Fibroblast of skin of scalp (primary cell): ENCODE data around the gene FGD3.

ENCODE experiments used
- DNase-seq: peaks from one replicate; pipeline ENCODE4 v3.0.0-alpha.2; 2013

The FGD3 gene

DNA sequence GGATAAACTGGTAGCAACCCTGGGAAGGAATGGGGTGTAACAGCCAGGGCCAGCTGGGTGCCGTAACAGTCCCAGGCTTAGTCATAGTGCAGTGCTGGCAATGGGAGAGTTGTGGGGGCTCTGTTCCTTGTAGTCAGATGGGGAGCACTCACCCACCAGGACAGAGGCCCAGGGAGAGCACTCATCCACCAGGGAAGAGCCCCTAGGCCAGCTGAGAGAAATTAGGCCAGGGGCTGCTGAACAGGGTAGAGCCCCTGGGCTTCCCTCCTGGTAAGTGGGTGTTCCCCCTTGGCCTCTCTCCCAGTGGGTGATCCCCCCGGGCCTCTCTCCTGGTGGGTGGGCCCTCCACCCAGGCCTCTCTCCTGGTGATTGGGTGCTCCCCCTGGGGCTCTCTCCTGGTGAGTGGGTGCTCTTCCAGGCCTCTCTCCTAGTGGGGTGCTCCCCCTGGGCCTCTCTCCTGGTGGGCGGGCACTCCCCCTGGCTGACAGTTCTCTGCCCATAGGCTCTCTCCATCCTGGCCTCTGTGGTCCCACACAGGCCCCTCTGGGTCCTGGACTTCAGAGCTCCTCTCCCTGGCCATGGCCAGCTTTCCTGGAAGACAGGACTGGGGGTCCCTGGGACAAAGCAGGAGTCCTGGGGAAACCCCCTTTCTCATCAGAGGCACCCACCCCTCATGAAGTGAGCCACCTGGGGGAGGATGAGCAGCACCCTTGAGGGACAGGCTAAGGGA lies 13.4 kb downstream of the FGD3 start:
- DNase-seq: no peak

DNA sequence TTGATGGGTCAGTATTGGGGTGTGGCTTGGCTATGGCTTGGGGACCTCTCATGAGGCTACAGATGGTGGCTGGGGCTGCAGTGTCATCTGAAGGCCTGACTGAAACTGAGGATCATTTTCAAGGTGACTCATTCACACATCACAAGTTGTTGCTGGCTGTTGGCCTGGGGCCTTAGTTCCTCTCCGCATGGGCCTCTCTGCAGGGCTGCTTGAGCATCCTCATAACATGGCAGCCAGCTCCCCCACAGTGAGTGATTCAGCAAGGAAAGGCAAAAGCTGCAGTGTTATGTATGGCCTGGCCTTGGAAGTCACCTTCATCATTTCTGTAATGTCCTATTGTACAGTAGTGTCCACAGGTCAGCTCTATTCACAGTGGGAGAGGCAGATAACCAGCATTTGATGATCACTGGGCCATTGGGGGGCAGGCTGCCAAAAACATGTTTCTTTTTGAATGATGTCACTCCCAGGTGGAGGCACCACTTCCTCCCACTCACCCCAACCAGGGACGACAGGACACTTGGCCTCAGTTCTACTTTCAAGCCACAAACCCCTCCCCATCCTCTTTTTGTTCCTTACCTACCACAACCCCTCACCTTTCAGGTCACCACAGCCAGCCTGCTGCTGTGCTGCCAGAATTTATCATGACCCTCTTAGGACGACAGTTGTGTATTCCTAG lies 14.4 kb downstream of the FGD3 start:
- no peak for DNase-seq

DNA sequence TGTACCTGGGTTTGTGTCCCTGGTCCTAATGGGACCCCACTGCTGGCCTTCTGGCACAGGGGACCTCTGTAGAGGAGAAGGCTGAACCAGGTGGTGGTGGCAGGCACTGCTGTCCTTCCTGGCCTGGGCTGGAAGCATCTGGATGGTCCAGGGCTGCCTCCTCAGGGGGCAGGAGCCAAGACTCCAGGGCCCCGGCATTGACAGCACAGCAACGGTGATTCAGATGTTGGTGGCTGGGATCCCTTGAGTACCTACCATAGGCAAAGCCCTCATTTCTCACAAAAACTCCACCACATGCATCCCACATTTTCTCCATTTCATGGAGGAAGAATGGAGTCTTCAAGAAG lies 15.0 kb downstream of the FGD3 start:
- DNase-seq: no peak

DNA sequence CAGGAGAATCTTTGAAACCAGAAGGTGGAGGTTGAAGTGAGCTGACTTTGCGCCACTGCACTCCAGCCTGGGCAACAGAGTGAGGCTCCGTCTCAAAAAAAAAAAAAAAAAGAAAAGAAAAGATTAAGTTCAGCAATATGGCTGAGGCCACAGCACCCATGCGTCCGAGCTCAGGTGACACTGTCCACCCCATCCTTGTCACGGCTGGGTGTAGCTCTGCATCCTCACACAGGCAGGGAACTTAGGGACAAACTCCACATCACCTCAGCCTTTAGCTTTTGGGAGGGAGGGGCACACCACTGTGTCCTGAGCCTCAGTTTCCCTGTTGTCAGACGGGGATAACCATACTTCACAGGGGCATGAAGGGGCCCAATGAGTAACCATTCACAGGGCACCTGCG lies 15.5 kb downstream of the FGD3 start:
- DNase-seq: no peak

DNA sequence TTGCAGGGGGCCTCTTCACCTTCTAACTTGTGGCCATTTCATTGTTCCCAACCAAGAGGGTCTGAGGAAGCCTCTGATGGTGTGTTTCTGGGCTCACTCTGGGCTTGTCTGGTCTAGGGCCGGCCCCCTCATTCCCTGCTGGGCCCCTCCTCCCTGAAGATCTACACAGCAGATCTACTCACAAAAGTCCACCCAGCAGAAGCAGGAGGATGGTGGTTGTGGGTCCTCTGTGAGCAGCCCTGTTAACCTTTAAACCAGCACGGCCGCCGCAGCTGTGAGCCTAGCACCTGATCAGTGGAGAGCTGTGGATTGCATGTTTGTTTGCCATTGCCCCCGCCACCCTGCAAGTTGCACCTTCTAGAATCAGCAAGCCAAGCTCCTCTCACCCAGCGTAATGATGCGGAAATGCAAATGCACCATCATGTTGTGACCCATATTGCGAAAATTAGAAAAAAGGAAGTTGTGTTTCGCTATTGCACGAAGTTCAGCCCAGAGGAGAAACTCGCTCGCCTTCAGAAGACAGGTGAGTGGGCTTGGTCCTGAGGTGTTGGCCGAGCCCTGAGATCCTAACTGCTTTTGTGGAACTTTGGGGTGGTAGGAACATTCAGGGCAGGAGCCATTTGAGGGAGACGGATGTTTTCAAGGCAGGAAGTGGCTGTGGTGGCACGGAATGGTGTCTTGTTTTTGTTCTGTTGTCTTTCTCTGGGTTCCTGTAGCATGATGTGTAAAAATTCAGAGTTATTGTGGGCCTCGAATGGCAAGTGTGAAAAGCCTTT lies 16.7 kb downstream of the FGD3 start:
- DNase-seq: no peak

DNA sequence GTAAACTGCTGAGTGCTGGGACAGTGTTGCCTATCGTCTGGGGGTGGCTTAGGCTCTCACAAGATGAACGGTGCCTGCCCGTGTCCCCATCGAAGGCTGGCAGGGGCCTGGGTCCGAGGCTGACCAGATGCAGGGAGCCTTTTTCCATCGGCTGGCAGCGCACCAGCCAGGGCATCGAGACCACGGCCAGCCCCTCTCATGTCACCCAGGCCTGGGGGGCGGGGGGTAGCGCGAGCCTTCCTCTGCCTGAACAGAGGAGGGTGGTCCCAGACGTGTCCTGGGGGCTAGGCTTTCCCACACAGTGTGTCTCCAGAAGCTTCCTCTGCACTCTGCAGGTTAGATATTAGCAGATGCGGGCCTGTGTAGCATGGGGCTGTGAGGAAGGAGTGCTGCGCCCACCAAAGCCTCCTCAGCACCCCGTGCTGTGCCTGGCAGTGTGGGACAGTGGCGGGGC lies 17.3 kb downstream of the FGD3 start:
- DNase-seq: no peak

DNA sequence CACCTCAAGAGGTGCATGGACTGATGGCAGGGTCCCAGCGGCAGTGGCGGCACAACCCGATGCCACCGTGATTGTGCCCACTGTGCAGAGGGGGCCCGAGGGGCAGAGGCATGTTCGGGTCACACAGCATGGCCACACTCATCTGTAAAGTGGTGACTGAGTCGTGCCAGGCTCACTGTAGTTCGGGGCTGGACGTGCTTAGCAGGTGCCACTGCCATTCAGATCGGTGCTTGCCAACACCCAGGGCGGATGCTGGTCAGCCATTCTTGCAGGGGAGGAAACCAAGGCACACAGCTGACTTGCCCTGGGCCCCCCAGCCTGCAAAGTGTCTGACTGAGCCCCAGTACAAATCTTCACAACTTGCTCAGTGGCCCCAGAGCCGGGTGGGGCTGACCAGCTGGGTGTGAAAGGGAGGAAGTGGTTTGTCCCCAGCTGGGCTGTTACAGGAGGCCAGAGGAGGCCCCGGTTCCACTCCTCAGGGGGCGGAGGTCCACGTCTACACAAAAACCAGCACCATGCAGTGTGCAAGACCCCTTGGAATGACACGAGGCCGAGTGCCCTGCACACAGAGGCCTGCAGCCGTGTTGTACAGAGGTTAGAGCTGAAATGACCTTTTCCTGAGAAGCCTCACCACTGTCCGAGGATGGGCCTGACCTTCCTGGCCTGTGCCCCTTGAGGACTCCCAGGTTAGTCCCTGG lies 17.9 kb downstream of the FGD3 start:
- no peak for DNase-seq

DNA sequence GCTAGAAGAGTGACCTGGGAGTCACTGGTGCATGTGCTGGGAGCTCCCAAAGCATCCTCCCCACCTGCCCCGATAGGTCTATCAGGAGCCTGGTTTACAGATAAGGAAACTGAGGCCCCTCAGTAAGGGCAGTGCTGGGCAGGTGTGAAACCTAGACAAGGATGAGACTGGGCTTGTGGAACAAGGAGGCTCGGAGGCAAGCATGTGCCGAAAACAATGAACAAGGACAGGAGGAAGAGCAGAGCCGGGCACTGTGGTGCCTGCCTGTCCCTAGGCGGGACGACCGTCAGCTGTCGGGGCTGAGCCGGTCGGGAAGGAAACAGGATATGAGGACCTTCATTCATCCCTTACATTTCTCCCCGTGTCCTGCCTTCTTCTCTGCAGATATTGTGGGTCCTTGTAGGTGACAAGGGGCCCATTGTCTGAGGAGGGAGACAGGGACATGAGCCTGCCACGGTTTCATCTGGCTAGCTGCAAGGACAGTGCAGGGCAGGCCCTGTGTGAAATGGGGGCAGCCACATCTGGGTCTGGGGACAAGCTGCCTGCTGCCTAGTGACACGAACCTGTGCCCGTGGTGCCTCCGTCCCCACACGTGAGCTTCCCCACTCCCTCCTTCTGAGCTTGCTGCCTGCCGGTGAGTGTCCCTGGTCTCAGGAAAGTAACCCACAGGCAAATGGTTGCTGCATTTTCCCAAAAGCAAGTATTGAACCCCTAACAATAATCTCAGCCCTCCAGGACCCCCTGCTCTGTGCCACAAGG lies 18.6 kb downstream of the FGD3 start:
- DNase-seq: no peak

DNA sequence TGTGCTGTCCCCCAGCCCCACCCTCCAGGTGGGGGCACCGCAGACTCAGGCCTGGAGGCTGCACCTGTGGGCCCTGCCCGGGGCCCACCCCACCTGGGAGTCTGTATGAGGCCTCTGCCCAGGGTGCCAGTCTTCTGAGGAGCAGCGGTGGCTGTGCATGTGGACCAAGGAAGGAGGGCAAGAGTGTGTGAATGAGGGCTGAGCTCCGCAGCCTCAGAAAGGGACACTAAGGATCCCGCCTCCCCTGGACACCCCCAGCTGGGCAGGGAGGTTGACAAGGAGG lies 19.1 kb downstream of the FGD3 start:
- DNase-seq: no peak

DNA sequence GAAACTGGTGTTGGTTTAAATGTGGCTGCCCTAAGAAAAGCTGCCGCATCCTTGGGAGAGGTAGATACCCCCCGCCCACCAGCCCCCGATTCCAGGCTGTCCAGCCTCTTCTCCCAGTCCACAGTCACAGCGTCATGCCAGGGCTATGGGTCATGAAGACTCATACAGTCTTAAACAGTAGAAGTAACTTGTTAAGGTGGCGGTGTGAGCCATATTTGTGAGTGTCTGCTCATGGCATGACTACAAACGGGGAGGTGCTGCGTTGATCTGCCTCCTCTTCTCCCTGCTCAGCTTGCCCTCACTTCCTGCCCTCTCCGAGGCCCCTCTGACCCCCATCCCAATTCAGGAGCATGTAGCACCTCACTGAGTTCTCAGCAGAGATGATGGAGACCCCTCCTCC lies 20.8 kb downstream of the FGD3 start:
- DNase-seq: no peak

DNA sequence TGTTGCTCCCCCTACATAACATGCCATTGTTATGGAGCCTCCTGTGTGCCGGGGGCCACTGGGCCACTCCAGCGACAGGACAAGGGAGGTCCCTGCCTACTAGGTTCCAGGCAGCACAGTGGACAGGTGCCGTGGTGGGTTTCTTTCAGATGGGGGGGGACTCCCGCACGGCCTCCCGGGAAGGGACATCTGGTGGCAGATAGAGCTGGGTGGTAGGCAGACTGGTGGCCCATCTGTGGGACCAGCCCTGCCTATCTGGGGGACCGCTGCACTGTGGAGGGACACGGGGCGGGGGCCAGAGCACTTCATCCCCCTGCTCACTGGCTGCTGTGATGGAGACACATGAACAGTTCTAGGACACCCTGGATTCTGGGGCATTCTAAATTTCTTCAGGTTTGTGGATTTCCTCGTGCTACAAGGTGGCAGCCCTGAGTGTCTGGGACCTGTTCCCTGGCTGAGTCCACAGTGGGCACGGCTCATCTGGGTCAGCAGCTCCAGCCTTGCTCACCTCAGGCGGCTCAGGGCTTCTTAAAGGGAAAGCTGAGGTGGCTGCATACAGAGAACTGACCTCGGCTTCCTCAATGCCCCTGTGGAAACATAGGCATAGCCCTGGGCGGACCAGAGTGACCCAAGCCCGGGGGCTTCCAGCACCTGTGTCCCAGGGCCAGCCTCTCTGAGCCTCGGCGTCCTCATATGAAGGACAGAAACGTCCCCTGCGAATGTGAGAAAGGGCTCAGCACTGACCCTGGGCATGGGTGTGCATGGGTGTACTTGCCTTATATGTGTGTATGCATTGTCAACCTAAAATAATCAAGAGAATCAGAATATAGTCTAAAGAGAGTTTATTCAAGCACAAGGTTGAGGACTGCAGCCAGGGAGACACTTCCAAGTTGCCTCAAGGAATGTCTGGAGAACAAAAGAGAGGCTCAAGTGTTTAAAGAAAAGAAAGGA lies 22.5 kb downstream of the FGD3 start:
- no peak for DNase-seq

DNA sequence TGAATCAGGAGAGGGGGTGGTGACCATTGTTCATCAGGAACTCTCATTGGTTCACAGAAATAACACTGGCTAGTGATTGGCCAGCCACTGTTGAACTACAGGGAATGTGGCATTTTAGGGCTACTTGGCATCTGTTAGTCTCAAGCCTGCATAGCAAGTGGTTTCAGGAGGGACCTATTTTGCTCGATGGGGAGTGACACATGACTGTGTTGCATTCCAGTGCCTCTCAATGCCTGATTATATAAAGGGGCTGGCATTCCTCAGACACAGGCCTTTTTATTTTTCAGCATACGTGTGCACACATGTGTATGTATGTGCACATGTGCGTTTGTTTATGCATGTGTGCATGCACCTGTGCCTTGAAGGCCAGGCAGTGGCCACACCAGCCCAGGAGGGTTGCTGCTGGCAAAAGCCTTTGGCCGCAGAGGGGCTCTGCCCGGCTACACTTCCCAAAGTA lies 23.2 kb downstream of the FGD3 start:
- DNase-seq: peak; percentile 6

DNA sequence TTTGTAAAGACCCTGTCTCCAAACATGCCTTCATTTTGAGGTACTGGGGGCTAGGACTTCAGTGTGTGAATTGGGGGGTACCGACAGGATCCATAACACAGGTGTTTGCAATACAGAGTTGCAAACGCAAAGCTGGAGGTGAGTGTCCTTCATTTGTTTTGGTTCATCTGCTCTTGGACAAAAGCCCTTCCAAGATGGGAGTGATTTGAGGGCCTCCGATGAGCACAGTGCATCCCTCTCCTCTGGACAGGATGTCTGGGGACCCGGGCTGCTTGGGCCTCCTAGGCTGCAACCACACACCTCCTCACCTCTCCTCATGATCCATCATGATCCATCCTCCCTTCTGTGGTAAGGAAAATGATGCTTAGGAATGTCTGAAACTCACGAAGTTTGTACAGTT lies 23.8 kb downstream of the FGD3 start:
- no peak for DNase-seq

DNA sequence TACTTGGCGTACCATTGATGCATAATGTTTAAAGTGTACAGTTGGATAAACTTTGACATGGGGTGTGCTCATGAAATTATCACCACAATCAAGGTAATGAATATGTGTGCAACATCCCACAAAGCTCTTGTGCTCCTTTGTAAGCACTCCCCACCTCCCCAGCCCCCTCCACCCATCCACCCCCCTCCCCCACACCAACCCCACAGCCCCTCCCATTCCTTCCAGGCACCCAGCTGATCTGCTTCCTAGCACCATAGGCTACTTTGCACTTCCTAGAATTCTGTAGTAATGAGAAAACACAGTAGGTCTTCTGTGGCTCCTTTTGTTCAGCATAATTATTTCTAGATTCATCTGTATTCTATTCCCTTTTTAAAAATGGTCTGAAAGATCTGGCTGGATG lies 24.5 kb downstream of the FGD3 start:
- DNase-seq: no peak

DNA sequence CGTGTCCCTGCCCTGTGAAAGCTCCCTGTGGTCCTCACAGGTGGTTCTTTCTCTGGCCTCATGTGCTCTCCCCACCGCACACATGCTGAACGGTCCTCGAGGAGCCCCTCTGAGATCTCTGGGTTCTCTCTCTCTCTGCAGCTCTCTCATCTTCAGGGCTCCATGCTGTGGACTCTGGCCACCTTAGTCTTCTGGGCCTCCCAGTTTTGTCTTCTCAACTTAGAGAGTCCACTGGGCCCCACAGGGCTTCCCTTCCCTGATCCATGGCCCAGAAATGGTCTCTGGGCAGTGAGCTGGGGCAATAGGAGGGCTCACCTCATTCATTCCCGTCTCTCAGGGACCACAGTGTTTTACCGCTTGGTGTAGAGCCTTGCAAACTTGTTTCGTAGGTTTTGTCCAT lies 26.4 kb downstream of the FGD3 start:
- DNase-seq: no peak

DNA sequence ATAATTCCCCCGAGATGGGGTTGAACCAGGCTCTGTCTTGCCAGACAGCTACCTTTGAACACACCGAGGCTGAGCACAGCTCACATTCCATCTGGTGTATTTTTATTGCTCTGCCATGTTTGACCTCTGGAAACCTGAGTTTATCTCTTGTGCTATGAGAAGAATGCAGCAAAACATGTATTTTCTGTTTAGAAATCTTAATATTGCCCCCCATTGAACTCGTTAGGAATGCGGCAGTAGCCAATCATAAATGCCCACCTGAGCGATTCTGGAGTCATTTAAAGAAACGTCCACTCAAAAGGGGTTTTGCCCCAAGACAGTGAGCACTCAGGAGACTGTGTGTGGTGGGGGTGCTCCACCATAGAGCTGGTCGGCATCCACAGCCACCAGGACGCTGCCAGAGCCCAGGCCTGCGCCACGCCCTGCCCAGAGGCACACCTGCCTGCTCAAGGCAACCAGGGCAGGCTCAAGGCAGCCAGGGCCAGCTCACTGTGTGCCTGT lies 26.9 kb downstream of the FGD3 start:
- DNase-seq: no peak

DNA sequence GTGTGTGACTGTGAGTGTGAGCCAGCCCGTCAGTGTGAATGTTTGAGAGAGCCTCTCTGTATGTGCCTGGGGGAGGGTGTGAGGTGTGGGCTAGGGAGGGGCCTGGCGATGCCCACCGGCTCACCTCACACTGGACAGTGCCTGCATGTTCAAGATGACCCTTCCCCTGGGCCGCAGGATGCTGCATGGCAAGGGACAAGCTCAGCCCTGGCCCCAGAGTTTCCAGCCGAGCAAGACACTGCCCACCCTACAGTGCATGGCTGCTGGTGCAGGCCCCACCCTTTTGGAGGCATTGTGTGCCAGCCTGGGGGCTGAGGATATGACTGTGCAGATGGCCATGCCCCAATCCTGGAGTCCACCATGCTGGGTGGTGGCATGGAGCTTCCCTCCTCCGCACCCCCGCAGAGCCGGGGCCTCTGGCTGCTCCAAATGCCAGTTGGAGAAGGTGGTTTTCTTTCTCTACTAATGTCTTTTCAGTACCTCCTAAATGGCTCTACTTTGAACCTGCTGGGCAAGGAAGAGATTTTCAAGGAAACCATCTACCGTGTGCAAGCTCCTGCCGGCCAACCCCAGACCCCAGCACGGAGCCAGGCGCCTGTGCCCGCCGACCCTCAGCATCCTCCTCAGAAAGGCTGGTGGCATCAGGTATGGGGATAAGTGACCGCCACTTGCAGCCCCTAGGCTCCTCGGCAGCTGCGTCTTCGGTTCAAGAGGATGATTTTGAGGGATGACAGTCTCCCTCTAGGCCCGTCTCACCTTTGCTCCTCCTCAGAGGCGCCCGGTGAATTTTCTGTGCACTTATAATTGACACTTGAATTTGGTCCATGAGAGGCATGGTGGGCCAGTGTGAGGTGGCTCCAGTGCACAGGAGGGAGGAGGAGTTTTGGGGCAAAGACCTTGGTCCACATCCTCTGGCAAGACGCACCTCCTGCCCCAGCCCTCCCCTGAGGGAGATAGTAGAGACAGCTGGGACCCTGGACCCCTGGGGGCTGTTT lies 27.7 kb downstream of the FGD3 start:
- DNase-seq: no peak

DNA sequence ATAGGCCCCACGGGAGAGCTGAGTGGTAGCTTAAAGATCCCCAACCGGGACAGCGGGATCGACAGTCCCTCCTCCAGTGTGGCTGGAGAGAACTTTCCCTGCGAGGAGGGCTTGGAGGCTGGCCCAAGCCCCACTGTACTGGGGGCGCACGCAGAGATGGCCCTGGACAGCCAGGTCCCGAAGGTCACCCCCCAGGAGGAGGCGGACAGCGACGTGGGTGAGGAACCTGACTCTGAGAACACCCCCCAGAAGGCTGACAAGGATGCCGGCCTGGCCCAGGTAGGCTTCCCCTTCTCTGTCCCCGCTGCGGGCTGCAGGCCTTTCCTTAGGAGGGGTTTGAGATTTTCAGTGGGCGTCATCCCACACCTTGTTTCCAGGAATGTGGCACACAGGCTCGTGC lies 29.1 kb downstream of the FGD3 start:
- DNase-seq: no peak

DNA sequence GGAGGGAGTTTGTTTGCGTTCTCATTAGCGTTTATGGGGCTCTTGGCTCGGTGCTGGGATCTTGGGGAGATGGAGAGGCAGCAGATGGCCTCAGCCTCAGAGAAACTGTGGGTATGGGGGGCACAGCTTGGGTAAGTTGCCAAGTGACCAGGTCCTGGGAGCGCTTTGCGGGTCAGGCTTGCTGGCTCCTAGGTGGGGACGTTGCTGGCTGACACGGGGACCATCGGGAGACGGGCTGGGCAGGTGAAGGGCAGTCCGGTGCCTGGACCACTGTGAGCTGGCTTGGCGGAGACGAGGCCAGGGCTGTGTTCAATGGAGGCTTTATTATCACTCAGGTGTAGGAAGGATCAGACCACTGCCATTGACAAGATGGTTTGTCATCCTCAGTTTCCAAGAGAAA lies 30.0 kb downstream of the FGD3 start:
- no peak for DNase-seq

DNA sequence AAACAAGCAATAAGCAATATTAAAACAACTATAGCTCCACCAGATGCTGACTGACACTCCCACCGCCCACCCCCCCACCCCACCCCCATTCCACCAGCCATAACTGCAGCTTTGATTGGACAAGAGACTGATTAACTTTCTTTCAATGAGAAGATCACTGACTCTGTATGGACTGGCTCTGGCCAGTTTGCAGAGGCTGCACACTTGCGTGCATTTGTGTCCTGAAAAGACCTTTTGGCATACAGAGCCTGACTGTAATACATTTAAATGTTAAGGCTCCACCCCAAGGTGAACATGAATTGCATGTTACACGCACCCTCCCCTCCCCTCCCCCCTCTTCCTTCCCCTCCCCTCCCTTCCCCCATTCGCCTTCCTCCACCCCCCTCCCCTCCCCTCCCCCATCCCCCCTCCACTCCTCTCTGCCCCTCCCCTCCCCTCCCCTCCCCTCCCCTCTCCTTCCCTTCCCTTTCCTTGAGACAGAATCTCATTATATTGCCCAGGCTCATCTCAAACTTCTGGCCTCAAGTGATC lies 31.1 kb downstream of the FGD3 start:
- DNase-seq: no peak
